Inflammatory macrophage treated with lipopolysaccharide for 1 hour (primary cell): ENCODE results near the gene DACT1.

Experiments used
- DNase-seq, 2 donors: peaks; one replicate each; pipeline ENCODE4 v3.0.0-alpha.2; 2020 to 2022

Gene DACT1

DNA sequence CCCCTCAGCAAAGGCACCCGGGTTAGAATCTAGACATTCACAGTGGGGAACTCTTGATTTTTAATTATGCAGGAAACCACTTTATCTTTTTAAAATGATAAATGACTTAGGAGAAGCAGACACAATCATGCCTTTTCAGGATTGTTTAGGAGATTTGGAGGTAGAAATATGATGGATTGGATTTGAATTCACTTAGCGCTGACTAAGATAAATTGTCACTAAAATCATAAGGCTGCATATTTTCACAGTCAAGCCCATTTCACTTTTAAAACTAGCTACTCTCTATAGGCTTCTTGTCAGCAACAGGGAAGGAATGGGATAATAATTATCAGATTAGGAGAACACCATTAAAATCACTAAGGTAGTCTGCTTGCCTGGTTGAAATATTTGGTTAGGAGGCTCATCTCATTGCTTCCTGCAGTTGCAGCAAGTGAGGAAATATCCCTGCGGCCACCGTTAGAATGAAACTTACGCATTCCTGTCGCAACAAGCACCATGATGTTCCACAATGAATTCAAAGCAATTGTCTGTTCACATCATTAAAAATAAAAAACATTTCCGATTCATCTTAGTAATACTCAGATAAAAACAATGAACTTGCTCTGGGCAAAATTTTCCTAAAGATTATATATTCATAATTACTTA is 31.9 kb downstream of the DACT1 start:
- DNase-seq, result no peak

- no peak for DNase-seq
These were observed 33.3 kb downstream of the DACT1 start for GRCh38 chr14:58671024-58671423.

- no peak for DNase-seq
These were observed 33.7 kb downstream of the DACT1 start for GRCh38 chr14:58671436-58671835.

- DNase-seq, result no peak
These were observed 36.0 kb downstream of the DACT1 start for GRCh38 chr14:58673722-58674121.

DNA sequence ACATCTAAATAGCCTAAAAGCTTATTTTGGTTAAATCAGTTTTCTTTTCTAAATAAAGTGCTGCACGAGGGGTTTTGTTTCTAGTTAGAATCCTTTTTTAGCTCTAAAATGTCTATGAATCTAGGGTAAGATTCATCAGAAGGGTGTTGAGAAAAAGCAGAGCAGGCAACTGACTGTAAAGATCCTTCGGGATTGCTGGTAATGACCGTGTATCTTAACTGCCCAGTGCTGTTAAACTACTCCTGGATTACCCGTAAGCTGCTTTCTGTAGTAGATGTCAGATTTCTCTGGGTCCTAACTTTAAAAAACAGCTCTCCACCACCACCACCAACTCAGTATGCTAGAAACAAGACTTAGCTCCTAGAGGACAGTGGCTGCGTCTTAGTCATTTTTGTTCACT is 39.2 kb downstream of the DACT1 start:
- no peak for DNase-seq

DNA sequence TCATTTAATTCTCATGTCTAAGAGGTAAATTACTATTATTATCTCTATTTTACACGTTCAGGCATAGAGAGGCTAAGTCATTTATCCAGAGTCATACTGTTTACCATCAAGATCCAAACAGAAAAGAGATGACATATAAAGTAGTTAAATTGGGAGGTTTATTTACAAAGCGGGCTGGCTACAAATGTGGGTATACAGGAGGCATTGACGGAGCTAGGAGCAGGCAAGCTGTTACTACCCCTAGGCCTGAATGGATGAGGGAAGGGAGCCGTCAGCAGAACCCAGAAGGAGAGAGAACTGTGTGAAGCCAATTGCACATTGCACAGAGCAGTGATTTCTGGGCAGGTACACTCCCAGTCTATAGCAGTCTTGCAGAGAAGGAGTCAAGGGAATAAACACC is 39.8 kb downstream of the DACT1 start:
- DNase-seq, result no peak

- DNase-seq, result no peak
These were observed 40.2 kb downstream of the DACT1 start for GRCh38 chr14:58677996-58678395.

DNA sequence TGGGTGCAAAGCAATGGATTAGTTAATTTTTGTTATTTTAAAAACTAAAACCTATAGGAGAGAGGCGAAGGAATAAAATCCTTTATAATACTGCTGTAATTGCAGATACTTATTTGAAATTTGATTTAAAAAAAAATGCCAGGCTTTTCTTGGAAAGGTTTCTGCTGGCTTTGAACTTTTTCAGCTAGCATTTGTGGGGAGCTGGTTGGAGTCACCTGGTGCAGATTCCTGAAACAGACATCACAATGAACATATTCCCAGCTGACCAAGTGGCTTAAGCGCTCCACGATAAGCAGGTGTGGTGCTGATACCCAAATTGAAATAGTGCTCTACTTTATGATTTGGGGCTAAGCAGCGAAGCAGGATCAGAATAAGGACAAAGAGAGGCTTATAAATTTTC is 42.9 kb downstream of the DACT1 start:
- no peak for DNase-seq

DNA sequence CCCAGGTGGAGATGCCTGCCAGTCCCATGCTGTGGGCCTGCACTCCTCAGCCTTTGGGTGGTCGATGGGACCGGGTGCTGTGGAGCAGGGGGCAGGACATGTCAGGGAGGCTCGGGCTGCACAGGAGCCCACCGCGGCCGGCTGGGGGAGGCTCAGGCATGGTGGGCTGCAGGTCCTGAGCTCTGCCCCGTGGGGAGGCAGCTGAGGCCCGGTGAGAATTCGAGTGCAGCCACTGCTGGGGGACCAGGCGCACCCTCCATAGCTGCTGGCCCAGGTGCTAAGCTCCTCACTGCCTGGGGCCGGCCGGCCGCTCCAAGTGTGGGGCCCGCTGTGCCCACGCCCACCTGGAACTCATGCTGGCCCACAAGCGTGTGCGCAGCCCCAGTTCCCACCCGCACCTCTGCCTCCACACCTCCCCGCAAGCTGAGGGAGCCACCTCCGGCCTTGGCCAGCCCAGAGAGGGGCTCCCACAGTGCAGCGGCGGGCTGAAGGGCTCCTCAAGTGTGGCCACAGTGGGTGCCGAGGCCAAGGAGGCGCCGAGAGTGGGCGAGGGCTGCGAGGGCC is 49.6 kb downstream of the DACT1 start:
- DNase-seq, result no peak

GRCh38 chr14:58690801-58691516 is 53.2 kb downstream of the DACT1 start:
- DNase-seq, result no peak

DNA sequence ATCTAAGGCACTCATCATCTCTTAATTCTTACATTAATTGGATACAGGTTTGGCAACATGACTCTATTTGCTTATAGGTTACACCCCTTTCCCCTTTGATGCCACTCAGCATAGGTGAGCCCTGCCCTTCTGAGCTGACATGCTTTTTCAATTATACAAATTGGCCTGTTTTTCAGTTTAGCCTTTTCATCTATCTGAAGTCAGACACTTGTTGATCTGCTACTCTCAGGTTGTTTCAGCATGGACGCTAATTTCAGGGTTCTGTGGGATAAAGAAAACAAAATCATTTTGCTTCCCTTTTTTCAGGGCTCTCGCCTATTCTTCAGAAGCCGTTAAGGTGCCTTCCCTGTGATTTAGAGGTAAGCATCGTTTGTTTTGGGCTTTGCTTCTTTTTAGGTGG is 55.3 kb downstream of the DACT1 start:
- no peak for DNase-seq

DNA sequence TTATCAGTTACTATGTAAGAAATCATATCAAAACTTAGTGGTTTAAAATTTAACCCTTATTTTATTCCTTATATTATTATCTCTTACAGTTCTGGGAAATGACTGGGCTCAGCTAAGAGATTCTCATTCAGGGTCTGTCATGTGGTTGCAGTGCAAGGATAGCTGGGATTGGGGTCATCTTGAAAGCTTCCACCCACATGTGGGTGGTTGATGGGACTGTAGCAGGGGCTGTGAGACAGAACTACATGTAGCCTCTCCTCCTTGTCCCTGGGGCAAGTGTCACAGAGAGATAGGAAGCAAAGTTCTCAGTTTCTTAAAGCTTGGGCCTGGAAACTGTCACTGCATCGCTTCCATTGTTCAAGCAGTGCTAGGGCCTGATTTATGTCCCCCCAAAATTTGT is 57.8 kb downstream of the DACT1 start:
- no peak for DNase-seq

GRCh38 chr14:58697266-58697929 is 59.6 kb downstream of the DACT1 start:
- DNase-seq, result no peak
